Endodermal cell (in vitro differentiated cells): ENCODE measurements around the gene ARVCF. TPM values are rescaled to one million over a fixed set of nuclear protein-coding genes. Genes with fewer than 3 reads are reported as not detected.
"Not testable (repeated sequence)": the region's sequence is repeated elsewhere in the genome, so short reads cannot be mapped to it uniquely, and the experiment has no call there.

ENCODE experiments used
- DNase-seq: peaks from one replicate; pipeline ENCODE4 v3.0.0-alpha.2; 2017
- H3K27ac ChIP-seq: 2 replicates; pipeline ENCODE4 v1.5.1; 2013; ENCODE audit warnings: mild to moderate bottlenecking, low read depth, low read length, moderate library complexity
- H3K27me3 ChIP-seq: 2 replicates; pipeline ENCODE4 v1.6.1; 2013; ENCODE audit warnings: mild to moderate bottlenecking, low read length, moderate library complexity; ENCODE audit not compliant: insufficient read depth, control insufficient read depth, poor library complexity, severe bottlenecking
- H3K36me3 ChIP-seq: 2 replicates; pipeline ENCODE4 v1.7.0; 2013; ENCODE audit warnings: mild to moderate bottlenecking, low read length, moderate library complexity; ENCODE audit not compliant: control insufficient read depth, insufficient read depth
- H3K4me1 ChIP-seq: one replicate; pipeline ENCODE4 v1.7.0; 2013; ENCODE audit warnings: low read length; ENCODE audit not compliant: control insufficient read depth, insufficient read depth
- H3K4me3 ChIP-seq: 2 replicates; pipeline ENCODE4 v1.5.1; 2013; ENCODE audit warnings: mild to moderate bottlenecking, low read length, moderate library complexity
- H3K9ac ChIP-seq: 2 replicates; pipeline ENCODE4 v1.6.1; 2013; ENCODE audit warnings: mild to moderate bottlenecking, low read length, moderate library complexity; ENCODE audit not compliant: poor library complexity, severe bottlenecking; ENCODE audit errors: extremely low read depth
- H3K9me3 ChIP-seq: 2 replicates; pipeline ENCODE4 v1.6.1; 2013; ENCODE audit warnings: mild to moderate bottlenecking, low read length, moderate library complexity; ENCODE audit not compliant: control insufficient read depth
- H3K27ac Mint-ChIP-seq: 2 replicates; pipeline ENCODE4 v1.8.0; 2020; ENCODE audit warnings: mixed read lengths
- H3K27me3 Mint-ChIP-seq: 2 replicates; pipeline ENCODE4 v1.8.0; 2021; ENCODE audit warnings: mild to moderate bottlenecking, mixed read lengths; ENCODE audit not compliant: insufficient read depth
- H3K36me3 Mint-ChIP-seq: 2 replicates; pipeline ENCODE4 v1.8.0; 2020; ENCODE audit warnings: low read depth, mixed read lengths
- H3K4me1 Mint-ChIP-seq: 2 replicates; pipeline ENCODE4 v1.8.0; 2020; ENCODE audit warnings: mixed read lengths
- H3K4me3 Mint-ChIP-seq: 2 replicates; pipeline ENCODE4 v1.8.0; 2020; ENCODE audit warnings: mild to moderate bottlenecking, moderate library complexity, mixed read lengths
- H3K9me3 Mint-ChIP-seq: 2 replicates; pipeline ENCODE4 v1.8.0; 2020; ENCODE audit warnings: mild to moderate bottlenecking, mixed read lengths
- WGBS, 2 experiments: methylation state at CpG; one replicate each; pipeline versions ENCODE4 v1.1.5 to v1.1.7; 2013; ENCODE audit warnings: missing lambda C conversion rate in 2 of 2, mixed read lengths in 1 of 2; ENCODE audit not compliant: insufficient coverage in 1 of 2, insufficient read length in 1 of 2; 5-methylcytosine and 5-hydroxymethylcytosine counted together
- total RNA-seq, 2 donors: library from RNA; stranded (reverse); fragmentation: NEBNext Ultra II Directional in 1 of 2; extraction: Animal tissue kit (Norgen Biotek cat#: 25700) in 1 of 2; gene quantifications; 2 replicates in 1 of 2; 3 replicates in 1 of 2; pipeline ENCODE4 v1.2.1, GENCODE V29; 2021
- TF ChIP-seq, protein P1 (sequence below): fragments of 200-600 bp; sonication (generic); conservative IDR thresholded peaks from 2 replicates; pipeline ENCODE4 v1.5.0; 2021; ENCODE audit warnings: antibody characterized with exemption, mild to moderate bottlenecking

ARVCF gene
- total RNA-seq, 2 donors from 2014 or later = 48.3 to 61.3 TPM

DNA sequence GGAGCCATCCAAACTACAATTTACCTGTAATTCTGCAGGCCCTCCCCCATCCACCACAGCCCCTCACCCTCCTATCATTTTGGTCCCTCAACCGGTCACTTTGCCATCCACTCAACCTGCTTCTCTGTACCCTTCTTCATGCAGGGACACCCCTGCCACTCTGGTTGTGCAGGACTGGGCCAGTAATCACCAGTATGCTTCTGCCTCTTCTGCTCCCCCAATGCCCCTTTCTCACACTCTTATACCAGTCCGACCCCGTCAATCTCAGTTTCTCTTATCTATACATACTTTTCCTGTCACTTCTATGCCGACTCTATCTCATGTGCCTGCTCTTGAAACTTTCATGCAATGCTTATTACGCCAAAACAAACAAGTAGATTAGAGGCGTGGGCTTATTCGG is 80.1 kb downstream of the ARVCF start:
- H3K36me3 Mint-ChIP-seq = peaks cover 21% of the 10 kb centered on the region
- Histone ChIP-seq H3K4me1 (no peaks in the 10 kb centered on the region), H3K4me3 (no peak overlapping the region), H3K9ac (no peak overlapping the region), H3K36me3 (no peaks in the 10 kb centered on the region), H3K27me3 (no peaks in the 10 kb centered on the region), H3K27ac (no peak overlapping the region), H3K9me3 (peaks cover 34% of the 10 kb centered on the region)
- no peaks in the 10 kb centered on the region for H3K4me1 Mint-ChIP-seq
- H3K27ac Mint-ChIP-seq = no peak overlapping the region
- no peak overlapping the region for H3K4me3 Mint-ChIP-seq
- 90 to 95% methylated on average over 7 of the region's 7 CpGs for WGBS, 2 experiments
- DNase-seq = no peak
- H3K9me3 Mint-ChIP-seq = peaks cover 47% of the 10 kb centered on the region
- TF ChIP-seq, protein P1, sequence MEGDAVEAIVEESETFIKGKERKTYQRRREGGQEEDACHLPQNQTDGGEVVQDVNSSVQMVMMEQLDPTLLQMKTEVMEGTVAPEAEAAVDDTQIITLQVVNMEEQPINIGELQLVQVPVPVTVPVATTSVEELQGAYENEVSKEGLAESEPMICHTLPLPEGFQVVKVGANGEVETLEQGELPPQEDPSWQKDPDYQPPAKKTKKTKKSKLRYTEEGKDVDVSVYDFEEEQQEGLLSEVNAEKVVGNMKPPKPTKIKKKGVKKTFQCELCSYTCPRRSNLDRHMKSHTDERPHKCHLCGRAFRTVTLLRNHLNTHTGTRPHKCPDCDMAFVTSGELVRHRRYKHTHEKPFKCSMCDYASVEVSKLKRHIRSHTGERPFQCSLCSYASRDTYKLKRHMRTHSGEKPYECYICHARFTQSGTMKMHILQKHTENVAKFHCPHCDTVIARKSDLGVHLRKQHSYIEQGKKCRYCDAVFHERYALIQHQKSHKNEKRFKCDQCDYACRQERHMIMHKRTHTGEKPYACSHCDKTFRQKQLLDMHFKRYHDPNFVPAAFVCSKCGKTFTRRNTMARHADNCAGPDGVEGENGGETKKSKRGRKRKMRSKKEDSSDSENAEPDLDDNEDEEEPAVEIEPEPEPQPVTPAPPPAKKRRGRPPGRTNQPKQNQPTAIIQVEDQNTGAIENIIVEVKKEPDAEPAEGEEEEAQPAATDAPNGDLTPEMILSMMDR = no peak
- peaks cover 2% of the 10 kb centered on the region for H3K27me3 Mint-ChIP-seq

DNA sequence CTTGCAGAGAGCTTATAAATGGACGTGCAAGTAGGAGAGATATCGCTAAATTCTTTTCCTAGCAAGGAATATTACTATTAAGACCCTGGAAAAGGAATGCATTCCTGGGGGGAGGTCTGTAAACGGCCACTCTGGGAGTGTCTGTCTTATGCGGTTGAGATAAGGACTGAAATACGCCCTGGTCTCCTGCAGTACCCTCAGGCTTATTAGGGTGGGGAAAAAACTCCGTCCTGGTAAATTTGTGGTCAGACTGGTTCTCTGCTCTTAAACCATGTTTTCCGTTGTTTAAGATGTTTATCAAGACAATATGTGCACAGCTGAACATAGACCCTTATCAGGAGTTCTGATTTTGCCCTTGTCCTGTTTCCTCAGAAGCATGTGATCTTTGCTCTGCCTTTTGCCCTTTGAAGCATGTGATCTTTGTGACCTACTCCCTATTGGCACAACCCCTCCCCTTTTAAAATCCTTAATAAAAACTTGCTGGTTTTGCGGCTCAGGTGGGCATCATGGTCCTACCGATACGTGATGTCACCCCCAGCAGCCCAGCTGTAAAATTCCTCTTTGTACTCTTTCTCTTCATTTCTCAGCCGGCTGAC is 81.4 kb downstream of the ARVCF start:
- not testable (repeated sequence) for H3K9ac ChIP-seq, H3K36me3 ChIP-seq, H3K27me3 ChIP-seq, H3K4me3 ChIP-seq, DNase-seq, H3K27me3 Mint-ChIP-seq, H3K4me1 ChIP-seq, H3K4me3 Mint-ChIP-seq, H3K27ac ChIP-seq, H3K27ac Mint-ChIP-seq, H3K4me1 Mint-ChIP-seq
- peaks cover 21% of the 10 kb centered on the region for H3K36me3 Mint-ChIP-seq
- H3K9me3 ChIP-seq = peaks cover 34% of the 10 kb centered on the region
- WGBS, 2 experiments = 94 to 95% methylated on average over 10 to 11 of the region's 11 CpGs
- H3K9me3 Mint-ChIP-seq = peaks cover 47% of the 10 kb centered on the region

DNA sequence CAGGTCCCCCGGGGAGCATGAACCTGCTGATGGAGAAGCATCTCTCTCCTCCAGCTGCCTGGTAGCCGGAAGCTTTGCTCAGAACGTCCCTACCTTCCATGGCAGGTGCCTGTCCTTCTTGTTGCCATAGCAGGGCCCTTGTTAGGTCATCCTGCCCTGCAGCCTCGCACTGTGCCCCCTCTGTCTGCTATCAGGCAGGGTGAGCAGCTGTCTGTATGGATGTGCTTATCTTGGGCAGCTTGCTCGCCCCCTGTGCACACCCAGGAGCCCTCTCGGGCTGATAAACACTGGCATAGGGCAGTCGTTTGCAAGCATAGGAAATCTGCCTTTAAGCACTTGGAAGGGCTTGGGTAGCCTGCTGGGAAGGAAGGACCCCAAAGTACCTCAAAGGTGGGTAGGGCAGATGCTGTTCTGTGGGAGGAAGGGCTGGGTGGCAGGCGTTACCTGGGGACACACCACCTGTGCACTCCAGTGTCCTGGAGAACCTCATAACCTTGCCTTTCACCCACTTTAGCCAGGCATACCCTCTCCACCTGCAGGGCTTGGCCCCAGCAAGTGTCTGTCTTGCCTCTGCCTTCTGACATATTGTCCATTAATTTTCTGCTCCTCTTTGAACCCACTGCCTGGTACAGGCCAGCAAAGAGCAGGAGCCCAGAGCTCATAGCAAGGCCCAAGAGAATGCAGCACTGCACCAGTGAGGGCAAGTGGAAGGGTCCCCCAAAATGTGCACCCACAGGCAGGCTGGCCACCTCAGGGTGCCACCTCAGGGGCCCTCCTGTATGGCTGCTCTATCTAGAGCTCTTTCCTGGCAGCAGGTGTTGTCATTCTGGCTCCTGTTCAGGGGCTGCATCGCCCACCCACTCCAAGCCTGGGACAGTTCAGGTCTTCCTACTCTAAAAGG is 83.0 kb downstream of the ARVCF start:
- TF ChIP-seq, protein P1 = no peak
- H3K9me3 Mint-ChIP-seq = peaks cover 39% of the 10 kb centered on the region
- H3K27me3 Mint-ChIP-seq = peaks cover 2% of the 10 kb centered on the region
- no peaks in the 10 kb centered on the region for H3K27me3 ChIP-seq
- H3K9me3 ChIP-seq = peaks cover 31% of the 10 kb centered on the region
- H3K36me3 Mint-ChIP-seq = peaks cover 21% of the 10 kb centered on the region
- no peaks in the 10 kb centered on the region for H3K4me1 ChIP-seq
- no peak overlapping the region for H3K4me3 ChIP-seq
- H3K36me3 ChIP-seq = no peaks in the 10 kb centered on the region
- no peak overlapping the region for H3K9ac ChIP-seq
- H3K27ac ChIP-seq = no peak overlapping the region
- no peak for DNase-seq
- no peak overlapping the region for H3K4me3 Mint-ChIP-seq
- WGBS, 2 experiments = 87 to 100% methylated on average over 6 to 9 of the region's 9 CpGs
- no peaks in the 10 kb centered on the region for H3K4me1 Mint-ChIP-seq
- H3K27ac Mint-ChIP-seq = no peak overlapping the region
